GM18507 (cell line): ENCODE data around the gene TMEM109.

Source experiments
- DNase-seq: peaks from one replicate; pipeline ENCODE4 v3.0.0; 2011; ENCODE audit warnings: low read depth; ENCODE audit not compliant: insufficient read length; ENCODE audit errors: extremely low spot score
- FAIRE-seq: peaks from 2 replicates; lab custom pipeline; 2011; peaks lifted over from hg19 to GRCh38; lab: Jason Lieb, UNC

TMEM109 gene

DNA sequence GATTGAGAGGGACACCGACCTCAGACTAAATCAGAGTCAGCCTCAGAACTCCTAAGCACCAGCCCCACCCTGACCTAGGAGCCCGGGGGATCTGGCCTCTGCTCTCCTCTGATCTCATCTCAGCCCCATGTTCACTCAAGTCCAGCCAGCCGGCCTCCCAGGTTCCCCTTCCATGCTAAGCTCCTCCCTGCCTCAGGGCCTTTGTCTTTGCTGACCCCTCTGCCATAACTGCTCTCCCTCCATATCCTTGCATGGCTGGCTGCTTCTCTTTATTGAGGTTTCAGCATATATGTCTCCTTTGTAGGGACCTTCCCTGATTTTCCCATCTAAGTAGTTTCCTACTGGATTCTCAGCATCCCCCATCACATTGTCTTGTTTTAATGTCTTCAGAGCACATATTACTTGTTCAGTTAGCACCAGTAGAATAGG, 38.8 kb downstream of the TMEM109 start:
- FAIRE-seq, result no peak

DNA sequence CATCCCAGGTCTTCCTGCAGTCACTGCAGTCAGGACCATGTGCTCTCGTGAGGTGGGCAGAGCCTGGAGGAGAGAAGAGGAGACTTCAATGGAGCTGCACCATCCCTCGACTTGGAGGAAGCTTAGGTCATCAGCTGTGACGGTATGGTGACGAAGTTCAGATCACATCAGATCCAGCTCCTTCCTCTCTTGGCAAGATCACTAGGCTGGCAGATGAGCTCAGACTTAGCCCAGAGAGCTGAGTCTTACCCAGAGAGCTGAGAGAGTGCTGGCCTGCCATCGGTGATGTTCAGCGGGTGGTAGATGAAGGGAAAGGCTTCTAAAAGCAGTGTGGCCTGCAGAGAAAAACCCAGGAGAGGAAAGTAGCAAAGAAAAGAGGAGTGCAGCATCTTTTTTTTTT, 39.8 kb downstream of the TMEM109 start:
- FAIRE-seq (peak; percentile 5), DNase-seq (no peak)

More for the DNA sequence above, 38.8 kb downstream of the TMEM109 start:
- DNase-seq, result no peak

DNA sequence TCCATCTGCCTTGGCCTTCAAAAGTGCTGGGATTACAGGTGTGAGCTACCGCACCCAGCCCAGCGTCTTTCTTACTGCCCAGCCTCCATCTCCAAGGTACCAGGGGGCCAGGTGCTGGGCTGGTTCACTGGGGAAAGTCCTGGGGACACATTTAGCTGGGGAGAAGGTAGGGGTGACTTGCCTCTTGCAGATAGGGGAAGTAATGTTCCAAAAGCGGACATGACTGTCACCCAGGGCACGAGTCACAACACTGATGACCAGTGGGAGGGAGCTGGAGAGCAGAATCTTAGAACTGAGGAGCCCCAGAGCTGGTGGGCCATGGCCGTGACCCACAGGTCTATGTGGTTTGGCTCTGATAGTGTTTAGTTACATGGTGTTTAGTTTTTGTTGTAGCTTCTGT, 40.5 kb downstream of the TMEM109 start:
- DNase-seq, result no peak

GRCh38 chr11:60955571-60955970, 41.6 kb downstream of the TMEM109 start:
- DNase-seq, result no peak
- no peak for FAIRE-seq

More for the DNA sequence above, 40.5 kb downstream of the TMEM109 start:
- no peak for FAIRE-seq

DNA sequence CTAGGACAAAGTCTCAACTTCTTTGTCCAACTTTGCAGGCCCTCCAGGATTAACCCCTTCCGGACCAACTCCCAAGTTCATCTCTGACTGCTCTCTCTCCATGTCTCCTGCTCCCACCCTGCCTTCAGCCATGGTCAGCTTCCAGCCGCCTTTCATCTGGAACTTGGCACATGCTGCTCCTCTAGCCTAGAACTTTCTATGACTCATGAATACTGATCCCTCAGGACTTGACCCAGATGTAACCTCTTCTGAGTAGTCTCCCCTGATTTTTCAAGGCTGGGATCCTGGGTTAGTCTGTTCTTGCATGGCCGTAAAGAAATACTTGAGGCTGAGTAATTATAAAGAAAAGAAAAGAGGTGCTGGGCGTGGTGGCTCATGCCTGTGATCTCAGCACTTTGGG, 43.2 kb downstream of the TMEM109 start:
- no peak for FAIRE-seq
- DNase-seq, result no peak

DNA sequence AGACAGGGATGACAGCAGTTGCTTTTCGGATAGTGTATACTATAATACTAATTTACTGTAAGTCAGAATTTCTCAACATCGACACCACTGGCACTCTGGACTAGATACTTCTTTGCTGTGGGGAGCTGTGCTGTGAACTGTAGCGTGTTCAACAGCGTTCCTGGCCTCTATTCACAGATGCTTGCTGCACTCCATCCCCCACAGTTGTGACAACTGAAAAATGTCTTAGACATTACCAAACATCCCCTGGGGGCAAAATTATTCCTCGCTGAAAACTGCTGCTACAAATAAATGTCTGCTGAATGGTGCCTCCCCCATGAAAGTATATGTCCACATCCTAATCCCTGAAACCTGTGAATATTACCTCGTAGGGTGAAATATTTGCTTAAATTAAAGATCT, 45.5 kb downstream of the TMEM109 start:
- no peak for FAIRE-seq

GRCh38 chr11:60960405-60960804, 46.4 kb downstream of the TMEM109 start:
- no peak for FAIRE-seq
- no peak for DNase-seq

More for the DNA sequence above, 45.5 kb downstream of the TMEM109 start:
- DNase-seq, result no peak

GRCh38 chr11:60964801-60965200, 50.8 kb downstream of the TMEM109 start:
- no peak for FAIRE-seq
- no peak for DNase-seq

DNA sequence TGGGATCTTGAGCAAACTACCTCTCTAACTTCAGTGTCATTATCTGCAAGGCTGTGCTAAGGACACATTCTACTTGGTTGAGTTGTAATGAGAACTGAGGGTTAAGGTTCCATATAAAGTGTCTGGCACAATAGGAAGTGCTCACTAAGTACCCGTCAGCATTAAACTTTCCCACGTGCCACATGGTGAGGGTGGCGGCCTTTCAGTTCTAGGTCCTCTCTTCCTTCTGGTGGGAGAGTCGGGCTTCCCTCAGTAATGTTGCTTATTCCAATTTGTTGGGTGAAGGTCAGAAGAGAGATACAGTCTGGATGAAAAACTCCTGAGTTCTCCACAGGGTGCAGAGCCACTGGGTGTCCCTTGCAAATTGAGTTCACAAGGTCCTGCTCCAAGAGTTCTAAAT, 52.9 kb downstream of the TMEM109 start:
- no peak for FAIRE-seq
- no peak for DNase-seq

DNA sequence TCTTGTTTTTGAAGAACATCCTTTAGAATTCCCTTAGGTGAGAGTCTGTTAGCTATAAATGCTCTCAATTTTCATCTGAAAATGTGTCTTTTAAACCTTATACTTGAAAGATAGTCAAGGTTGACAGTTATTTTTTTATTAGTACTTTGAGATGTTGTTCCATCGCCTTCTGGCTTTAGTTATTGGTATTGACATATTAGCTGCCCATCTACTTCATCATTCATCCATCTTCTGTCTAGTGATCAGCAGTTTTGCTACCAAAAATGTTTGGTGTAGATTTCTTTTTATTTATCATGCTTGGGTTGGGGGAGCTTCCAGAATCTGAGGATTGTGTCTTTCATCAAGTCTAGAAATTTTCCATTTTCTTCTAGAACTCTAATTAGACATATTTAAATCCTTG, 54.3 kb downstream of the TMEM109 start:
- FAIRE-seq (no peak), DNase-seq (no peak)

DNA sequence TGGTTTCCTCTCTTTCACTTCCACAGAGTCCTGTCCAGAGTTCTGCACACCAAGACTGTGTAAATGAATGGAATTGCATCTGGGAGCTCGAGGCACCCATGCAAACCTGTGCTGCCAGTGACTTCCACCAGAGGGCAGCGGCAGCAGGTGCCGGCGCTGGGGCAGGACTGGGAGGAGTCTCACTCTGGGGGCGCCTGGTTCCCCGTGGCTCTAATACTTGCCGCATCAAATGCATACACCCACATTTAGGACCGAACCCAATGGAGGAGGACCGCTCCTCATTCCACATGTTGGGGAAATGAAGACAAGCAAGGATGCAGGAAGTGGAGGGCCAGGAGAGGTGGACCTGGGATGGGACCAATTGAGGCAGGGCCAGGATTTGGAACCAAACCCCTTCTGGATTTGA, 56.4 kb downstream of the TMEM109 start:
- DNase-seq (peak; percentile 65), FAIRE-seq (peak; percentile 60)

GRCh38 chr11:60970890-60971289, 56.9 kb downstream of the TMEM109 start:
- FAIRE-seq (no peak), DNase-seq (no peak)

DNA sequence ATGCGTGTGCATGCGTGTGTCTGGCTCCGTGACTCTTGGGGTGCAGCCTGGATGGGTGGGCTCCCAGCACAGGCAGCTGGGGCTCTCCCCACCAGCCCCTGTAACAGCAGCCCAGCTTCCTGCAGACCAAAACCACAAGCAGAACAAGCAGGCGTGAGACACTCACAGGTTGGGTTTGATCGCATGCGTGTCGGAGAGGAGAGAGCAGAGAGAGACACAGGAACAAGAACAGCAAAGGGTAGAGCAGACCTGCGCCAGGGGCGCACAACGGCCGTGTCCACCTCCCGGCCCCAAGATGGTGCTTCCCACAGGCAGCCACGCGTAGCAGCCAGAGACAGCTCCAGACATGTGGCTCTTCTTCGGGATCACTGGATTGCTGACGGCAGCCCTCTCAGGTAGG, 57.6 kb downstream of the TMEM109 start, which contains the start of gene CD6:
CD6 (plus strand) TSS at position 161 of the 400 bp plus-strand sequence; CDS start at position 347, 186 bp downstream.
- no peak for DNase-seq
- no peak for FAIRE-seq

DNA sequence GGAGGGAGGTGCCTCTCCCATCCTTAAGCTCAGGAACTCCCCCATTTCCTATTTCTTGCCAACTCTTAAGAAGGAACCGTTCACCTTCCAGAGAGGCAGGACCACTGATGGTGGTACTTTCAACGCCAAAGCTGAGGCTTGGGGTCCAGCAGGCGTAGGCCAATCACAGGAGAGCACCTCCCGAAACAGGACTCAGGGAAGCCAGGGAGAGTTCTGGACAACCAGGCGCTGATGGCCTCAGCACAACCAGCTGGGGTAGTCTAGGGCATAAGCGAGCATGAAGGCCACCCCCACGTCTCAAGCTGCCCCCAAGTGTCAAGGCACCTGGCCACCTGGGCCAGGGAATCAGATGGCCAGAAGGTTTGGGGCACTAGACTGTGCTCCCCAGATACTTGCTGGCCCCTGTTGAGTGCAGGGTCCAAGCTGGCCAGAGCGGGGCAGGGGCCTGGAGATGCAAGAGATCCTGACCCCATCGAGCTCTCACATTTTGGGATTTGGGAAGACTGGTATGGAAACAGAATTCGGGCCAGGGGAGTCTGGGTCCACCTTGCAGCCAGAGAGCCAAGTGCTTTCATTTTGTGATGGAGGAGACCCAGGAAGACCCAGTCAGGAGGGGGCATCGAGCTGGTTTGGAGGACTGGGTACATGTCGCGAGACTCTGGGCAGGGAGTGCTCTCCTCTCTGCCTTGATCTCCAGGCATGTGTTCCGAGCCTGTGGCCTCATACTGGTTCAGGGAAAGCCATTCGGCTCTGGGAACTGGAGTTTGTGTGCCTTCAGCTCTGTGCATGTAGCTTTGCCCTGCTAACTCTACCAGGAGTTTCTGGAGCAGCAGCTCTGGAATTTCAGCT, 58.4 kb downstream of the TMEM109 start:
- no peak for DNase-seq
- FAIRE-seq, result no peak
